ENCODE measurements around the gene CAB39L.
"Not testable (repeated sequence)": the region's sequence is repeated elsewhere in the genome, so short reads cannot be mapped to it uniquely, and the experiment has no call there.

The CAB39L gene

GRCh38 chr13:49330546-49330864 is 113.4 kb downstream of the CAB39L start:
- Histone ChIP-seq H3K4ac (ENCODE audit: low read length) (no peak overlapping the region), H2BK120ac (ENCODE audit: low read depth, low read length) (no peak overlapping the region), H3K36me3 (replicated peaks in 1 of 2; ENCODE audit: control insufficient read depth in 2 of 2, insufficient read depth in 2 of 2, low read length in 2 of 2) (no peaks in the 10 kb centered on the region), H2AK5ac (ENCODE audit: low read depth, low read length) (no peak overlapping the region), H3K18ac (ENCODE audit: low read length) (no peak overlapping the region), H2BK15ac (ENCODE audit: low read length) (no peak overlapping the region), H2BK12ac (ENCODE audit: low read length) (no peak overlapping the region), H3K27me3 (ENCODE audit: control insufficient read depth in 3 of 3, insufficient read depth in 3 of 3, low read depth in 1 of 3, low read length in 3 of 3) (no peaks in the 10 kb centered on the region), H3K23ac (ENCODE audit: low read depth, low read length, poor library complexity) (no peak overlapping the region), H3K9me3 (replicated peaks in 1 of 2; ENCODE audit: control insufficient read depth in 2 of 2, insufficient read depth in 1 of 2, low read depth in 1 of 2, low read length in 2 of 2) (no peaks in the 10 kb centered on the region), H3K4me1 (ENCODE audit: control insufficient read depth in 2 of 2, insufficient read depth in 1 of 2, low read depth in 1 of 2, low read length in 2 of 2) (peaks cover 0 to 1% of the 10 kb centered on the region in 2 donors), H3K14ac (ENCODE audit: low read length) (no peak overlapping the region), H3K79me1 (ENCODE audit: low read depth, low read length) (no peaks in the 10 kb centered on the region), H2AFZ (ENCODE audit: low read length) (no peak overlapping the region), H3K27ac (replicated peaks; ENCODE audit: low read length) (no peak overlapping the region), H3K4me2 (ENCODE audit: insufficient read depth, low read length, poor library complexity, severe bottlenecking) (no peak overlapping the region), H4K8ac (ENCODE audit: low read depth, low read length) (no peak overlapping the region), H4K91ac (ENCODE audit: low read depth, low read length, poor library complexity) (no peak overlapping the region), H3K4me3 (ENCODE audit: low read length in 2 of 2) (no peak overlapping the region), H3K9ac (ENCODE audit: low read depth, low read length, poor library complexity) (no peak overlapping the region), H2BK5ac (ENCODE audit: low read length) (no peak overlapping the region)
- WGBS, 2 donors (ENCODE audit: extremely low coverage in 2 of 2, insufficient read length in 2 of 2, insufficient replicate concordance in 1 of 2), result no CpG with 5 or more reads among the region's 1 CpG
- no peak for DNase-seq (ENCODE audit: low spot score)

DNA sequence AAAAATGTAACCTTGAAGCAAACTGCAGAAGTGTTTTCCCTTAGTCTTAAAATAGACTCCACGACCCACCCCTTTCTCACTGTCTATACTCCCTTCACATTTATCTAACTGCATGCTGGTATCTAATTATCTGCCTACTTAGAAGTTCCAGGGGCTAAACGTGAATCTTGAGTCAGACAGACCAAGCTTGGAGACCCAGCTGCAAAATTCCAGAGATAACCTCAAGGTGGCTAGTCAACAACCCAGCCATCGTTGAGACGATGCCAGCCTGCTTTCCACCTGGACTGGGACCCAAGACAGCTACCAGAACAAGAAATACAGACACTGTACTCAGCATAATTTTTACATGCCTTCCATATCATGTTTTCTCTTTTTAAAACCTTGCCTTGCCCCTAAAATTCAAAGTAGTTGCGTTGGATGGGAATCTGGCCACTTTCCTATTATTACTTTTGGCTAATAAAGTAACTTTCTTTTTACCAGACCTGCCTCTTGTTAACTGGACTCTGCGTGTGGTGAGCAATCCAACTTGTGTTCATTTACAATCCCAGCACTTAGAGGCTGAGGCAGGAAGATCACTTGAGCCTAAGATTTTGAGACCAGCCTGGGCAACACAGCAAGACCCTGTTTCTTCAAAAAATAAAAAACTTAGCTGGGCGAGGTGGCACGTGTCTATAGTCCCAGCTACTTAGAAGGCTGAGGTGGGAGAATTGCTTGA is 113.9 kb downstream of the CAB39L start:
- WGBS, 2 donors (ENCODE audit: extremely low coverage in 2 of 2, insufficient read length in 2 of 2, insufficient replicate concordance in 1 of 2), result no CpG with 5 or more reads among the region's 8 CpGs
- Histone ChIP-seq H3K79me1 (ENCODE audit: low read depth, low read length) (no peaks in the 10 kb centered on the region), H3K4me2 (ENCODE audit: insufficient read depth, low read length, poor library complexity, severe bottlenecking) (no peak overlapping the region), H3K36me3 (replicated peaks in 1 of 2; ENCODE audit: control insufficient read depth in 2 of 2, insufficient read depth in 2 of 2, low read length in 2 of 2) (no peaks in the 10 kb centered on the region), H2BK15ac (ENCODE audit: low read length) (no peak overlapping the region), H2BK12ac (ENCODE audit: low read length) (no peak overlapping the region), H3K9me3 (replicated peaks in 1 of 2; ENCODE audit: control insufficient read depth in 2 of 2, insufficient read depth in 1 of 2, low read depth in 1 of 2, low read length in 2 of 2) (no peaks in the 10 kb centered on the region), H4K8ac (ENCODE audit: low read depth, low read length) (no peak overlapping the region), H4K91ac (ENCODE audit: low read depth, low read length, poor library complexity) (no peak overlapping the region), H3K23ac (ENCODE audit: low read depth, low read length, poor library complexity) (no peak overlapping the region), H3K18ac (ENCODE audit: low read length) (no peak overlapping the region), H2BK5ac (ENCODE audit: low read length) (no peak overlapping the region), H3K27ac (replicated peaks; ENCODE audit: low read length) (no peak overlapping the region), H3K4me3 (ENCODE audit: low read length in 2 of 2) (no peak overlapping the region), H3K14ac (ENCODE audit: low read length) (no peak overlapping the region), H3K9ac (ENCODE audit: low read depth, low read length, poor library complexity) (no peak overlapping the region), H2AK5ac (ENCODE audit: low read depth, low read length) (no peak overlapping the region), H2AFZ (ENCODE audit: low read length) (no peak overlapping the region), H2BK120ac (ENCODE audit: low read depth, low read length) (no peak overlapping the region), H3K4me1 (ENCODE audit: control insufficient read depth in 2 of 2, insufficient read depth in 1 of 2, low read depth in 1 of 2, low read length in 2 of 2) (peaks cover 0 to 1% of the 10 kb centered on the region in 2 donors), H3K27me3 (ENCODE audit: control insufficient read depth in 3 of 3, insufficient read depth in 3 of 3, low read depth in 1 of 3, low read length in 3 of 3) (no peaks in the 10 kb centered on the region), H3K4ac (ENCODE audit: low read length) (no peak overlapping the region)
- DNase-seq (ENCODE audit: low spot score), result no peak

GRCh38 chr13:49327145-49327544 is 116.7 kb downstream of the CAB39L start:
- not testable (repeated sequence) for H3K18ac ChIP-seq (ENCODE audit: low read length); H2BK5ac ChIP-seq (ENCODE audit: low read length); H3K36me3 ChIP-seq (replicated peaks in 1 of 2; ENCODE audit: control insufficient read depth in 2 of 2, insufficient read depth in 2 of 2, low read length in 2 of 2); H3K4me2 ChIP-seq (ENCODE audit: insufficient read depth, low read length, poor library complexity, severe bottlenecking); H3K4me3 ChIP-seq (ENCODE audit: low read length in 2 of 2); H3K9ac ChIP-seq (ENCODE audit: low read depth, low read length, poor library complexity); H3K4ac ChIP-seq (ENCODE audit: low read length); H2BK15ac ChIP-seq (ENCODE audit: low read length); H2BK120ac ChIP-seq (ENCODE audit: low read depth, low read length); H2AK5ac ChIP-seq (ENCODE audit: low read depth, low read length); H3K27me3 ChIP-seq (ENCODE audit: control insufficient read depth in 3 of 3, insufficient read depth in 3 of 3, low read depth in 1 of 3, low read length in 3 of 3); H3K9me3 ChIP-seq (replicated peaks in 1 of 2; ENCODE audit: control insufficient read depth in 2 of 2, insufficient read depth in 1 of 2, low read depth in 1 of 2, low read length in 2 of 2); H4K91ac ChIP-seq (ENCODE audit: low read depth, low read length, poor library complexity); H3K23ac ChIP-seq (ENCODE audit: low read depth, low read length, poor library complexity); H3K79me1 ChIP-seq (ENCODE audit: low read depth, low read length); H3K14ac ChIP-seq (ENCODE audit: low read length); H3K4me1 ChIP-seq (ENCODE audit: control insufficient read depth in 2 of 2, insufficient read depth in 1 of 2, low read depth in 1 of 2, low read length in 2 of 2); DNase-seq (ENCODE audit: low spot score); H3K27ac ChIP-seq (replicated peaks; ENCODE audit: low read length); H2AFZ ChIP-seq (ENCODE audit: low read length); H2BK12ac ChIP-seq (ENCODE audit: low read length); H4K8ac ChIP-seq (ENCODE audit: low read depth, low read length)
- WGBS, 2 donors (ENCODE audit: extremely low coverage in 2 of 2, insufficient read length in 2 of 2, insufficient replicate concordance in 1 of 2), result no CpG with 5 or more reads among the region's 3 CpGs

DNA sequence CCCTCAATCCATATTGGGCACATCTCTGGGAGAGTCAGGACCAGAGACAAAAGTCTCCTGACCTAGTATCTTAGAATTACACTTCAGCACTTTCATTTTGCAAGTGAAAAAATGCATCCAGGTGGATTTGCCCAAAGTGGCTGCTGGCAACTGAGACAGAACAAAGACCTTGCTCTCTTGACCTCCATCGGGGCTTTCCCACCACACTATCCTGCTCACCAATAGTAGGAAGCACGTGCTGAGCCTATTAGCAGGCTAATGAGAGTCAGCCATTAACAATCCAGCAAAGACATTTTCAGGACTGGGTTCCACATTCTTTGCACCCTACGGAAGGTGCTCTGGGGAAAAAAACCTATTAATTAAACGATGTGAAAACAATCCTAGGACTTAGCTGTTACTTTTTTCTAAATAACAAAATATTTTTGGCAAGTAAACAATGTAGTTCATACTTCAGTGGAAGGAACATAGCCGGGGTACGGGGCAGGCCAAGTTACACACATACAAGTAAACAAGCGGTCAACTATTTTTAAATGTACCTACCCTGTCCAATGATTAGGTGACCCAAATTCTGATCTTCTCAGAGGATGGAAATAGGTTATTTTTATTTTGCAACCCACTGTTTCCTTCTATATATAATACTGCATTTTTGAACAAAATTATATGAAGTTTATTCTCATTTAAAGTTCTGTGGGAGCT is 117.5 kb downstream of the CAB39L start:
- Histone ChIP-seq H2BK15ac (ENCODE audit: low read length) (no peak overlapping the region), H3K9ac (ENCODE audit: low read depth, low read length, poor library complexity) (no peak overlapping the region), H4K8ac (ENCODE audit: low read depth, low read length) (no peak overlapping the region), H2BK120ac (ENCODE audit: low read depth, low read length) (no peak overlapping the region), H3K79me1 (ENCODE audit: low read depth, low read length) (no peaks in the 10 kb centered on the region), H3K4me3 (ENCODE audit: low read length in 2 of 2) (no peak overlapping the region), H2AFZ (ENCODE audit: low read length) (no peak overlapping the region), H3K4ac (ENCODE audit: low read length) (no peak overlapping the region), H3K27ac (replicated peaks; ENCODE audit: low read length) (no peak overlapping the region), H3K9me3 (replicated peaks in 1 of 2; ENCODE audit: control insufficient read depth in 2 of 2, insufficient read depth in 1 of 2, low read depth in 1 of 2, low read length in 2 of 2) (no peaks in the 10 kb centered on the region), H3K23ac (ENCODE audit: low read depth, low read length, poor library complexity) (no peak overlapping the region), H4K91ac (ENCODE audit: low read depth, low read length, poor library complexity) (no peak overlapping the region), H3K27me3 (ENCODE audit: control insufficient read depth in 3 of 3, insufficient read depth in 3 of 3, low read depth in 1 of 3, low read length in 3 of 3) (no peaks in the 10 kb centered on the region), H2BK12ac (ENCODE audit: low read length) (no peak overlapping the region), H3K4me2 (ENCODE audit: insufficient read depth, low read length, poor library complexity, severe bottlenecking) (no peak overlapping the region), H2BK5ac (ENCODE audit: low read length) (no peak overlapping the region), H2AK5ac (ENCODE audit: low read depth, low read length) (no peak overlapping the region), H3K14ac (ENCODE audit: low read length) (no peak overlapping the region), H3K18ac (ENCODE audit: low read length) (no peak overlapping the region), H3K36me3 (replicated peaks in 1 of 2; ENCODE audit: control insufficient read depth in 2 of 2, insufficient read depth in 2 of 2, low read length in 2 of 2) (no peaks in the 10 kb centered on the region), H3K4me1 (ENCODE audit: control insufficient read depth in 2 of 2, insufficient read depth in 1 of 2, low read depth in 1 of 2, low read length in 2 of 2) (peaks cover 0 to 1% of the 10 kb centered on the region in 2 donors)
- no peak for DNase-seq (ENCODE audit: low spot score)
- no CpG with 5 or more reads among the region's 7 CpGs for WGBS, 2 donors (ENCODE audit: extremely low coverage in 2 of 2, insufficient read length in 2 of 2, insufficient replicate concordance in 1 of 2)
